SH-SY5Y (cell line): ENCODE results near the gene TNS4.

Experiments used
- GATA2 ChIP-seq: IDR thresholded peaks from 2 replicates; pipeline ENCODE4 v1.6.1; 2011; ENCODE audit warnings: mild to moderate bottlenecking, low read depth, low read length
- GATA3 ChIP-seq: IDR thresholded peaks from 2 replicates; pipeline ENCODE4 v1.6.1; 2011; ENCODE audit warnings: low read depth, mild to moderate bottlenecking, low read length, moderate library complexity

DNA sequence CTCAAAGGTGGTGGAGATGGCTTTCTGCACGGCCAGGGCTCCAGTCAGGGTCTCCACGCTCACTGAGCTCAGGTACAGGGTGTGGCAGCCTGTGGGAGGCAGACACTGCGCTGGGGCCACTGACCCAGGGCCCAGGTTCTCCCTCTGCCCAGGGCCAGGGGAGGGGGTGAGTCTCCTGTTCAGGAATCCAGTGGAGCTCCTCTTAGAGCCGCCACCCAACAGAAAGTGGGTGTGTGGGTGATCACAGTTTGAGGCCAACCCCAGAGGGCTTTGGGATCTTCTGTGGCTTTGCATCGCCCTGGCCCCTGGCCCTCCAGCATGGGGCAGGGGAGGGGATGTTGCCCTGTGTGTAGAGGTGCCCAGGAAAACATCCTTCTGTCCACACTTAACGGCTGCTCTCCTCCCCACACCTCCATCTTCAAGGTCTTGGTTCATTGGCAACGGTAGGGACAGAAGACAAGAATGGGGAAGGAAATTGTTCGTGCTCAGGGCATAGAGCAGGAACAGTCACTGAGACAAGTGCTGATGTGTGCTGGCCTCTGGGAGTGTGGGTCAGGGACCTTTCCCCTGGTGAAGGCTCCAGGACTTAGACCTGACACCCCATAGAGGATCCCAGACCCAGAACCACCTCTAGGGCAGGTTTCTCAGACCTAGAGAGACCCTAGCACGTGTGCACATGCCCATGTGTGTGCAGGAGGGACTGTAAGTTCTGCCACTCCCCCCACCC lies 21.5 kb downstream of the TNS4 start:
- no peak for TF ChIP-seq GATA2
- no peak for TF ChIP-seq GATA3
